PC-9 (cell line): Measurements from ENCODE around the gene ADAT3.

ENCODE experiments used
- CTCF ChIP-seq: fragments of 200-600 bp; sonication (generic); conservative IDR thresholded peaks from 2 replicates; pipeline ENCODE4 v1.6.1; 2017; ENCODE audit warnings: mixed run types, antibody characterized with exemption, mild to moderate bottlenecking, moderate library complexity
- EZH2 ChIP-seq: fragments of 200-600 bp; sonication (generic); IDR thresholded peaks from 2 replicates; pipeline ENCODE4 v1.8.0; 2017; ENCODE audit warnings: antibody characterized with exemption, low read depth

- TF ChIP-seq CTCF = no peak
- TF ChIP-seq EZH2 = no peak
Measured at GRCh38 chr19:1953037-1953436, 47.8 kb downstream of the ADAT3 start.
